ENCODE data around the gene GAL. TPM values are rescaled to one million over a fixed set of nuclear protein-coding genes. Genes with fewer than 3 reads are reported as not detected.

GAL gene
- total RNA-seq, 1 donor from 2014 or later, result 23.4 TPM

GRCh38 chr11:68735646-68736045, 51.3 kb downstream of the GAL start:
- DNase-seq (ENCODE audit: low read depth) (no peak), FAIRE-seq (no peak)
- Histone ChIP-seq H3K27me3 (ENCODE audit: insufficient read depth, low read length) (peaks cover 15% of the 10 kb centered on the region), H3K36me3 (ENCODE audit: insufficient read depth, low read length) (no peaks in the 10 kb centered on the region), H3K9ac (ENCODE audit: low read length) (no peak overlapping the region), H3K27ac (ENCODE audit: low read depth, low read length) (no peak overlapping the region), H3K4me3 (ENCODE audit: insufficient read depth, low read depth, low read length) (no peak overlapping the region), H2AFZ (ENCODE audit: low read depth, low read length) (no peak overlapping the region), H4K20me1 (ENCODE audit: insufficient read depth, low read length) (no peaks in the 10 kb centered on the region), H3K4me2 (ENCODE audit: low read length) (no peak overlapping the region), H3K4me1 (ENCODE audit: insufficient read depth, low read length) (no peaks in the 10 kb centered on the region), H3K79me2 (ENCODE audit: insufficient read depth, low read length) (no peaks in the 10 kb centered on the region), H3K9me3 (ENCODE audit: insufficient read depth, low read depth, low read length) (no peaks in the 10 kb centered on the region)
- Mint-ChIP-seq H3K4me1 (ENCODE audit: low read depth, unreplicated experiment) (peaks cover 5% of the 10 kb centered on the region), H3K36me3 (ENCODE audit: low read depth, unreplicated experiment) (peaks cover 5% of the 10 kb centered on the region), H3K27me3 (ENCODE audit: low read depth, unreplicated experiment) (peaks cover 20% of the 10 kb centered on the region), H3K4me3 (ENCODE audit: unreplicated experiment) (no peak overlapping the region), H3K27ac (ENCODE audit: unreplicated experiment) (no peak overlapping the region), H3K9me3 (ENCODE audit: unreplicated experiment) (no peaks in the 10 kb centered on the region)
- TF ChIP-seq EZH2 (IDR thresholded peaks at IDR 0.05; ENCODE audit: insufficient read depth, low read length) (no peak), CTCF (IDR thresholded peaks at IDR 0.05; ENCODE audit: insufficient read depth, low read depth, low read length) (no peak)

Other genes starting within 250 kb of the GAL start
- gene PPP6R3, start 223.8 kb upstream of the GAL start, total RNA-seq, result 94.0 and 97.8 TPM in 2 replicates
- gene TESMIN, start 67.0 kb downstream of the GAL start, total RNA-seq, result 1.1 and 1.7 TPM in 2 replicates
- 2.3 and 2.8 TPM in 2 replicates for gene CPT1A, start 157.4 kb downstream of the GAL start, total RNA-seq
- 67.4 and 69.1 TPM in 2 replicates for gene MRPL21, start 219.3 kb downstream of the GAL start, total RNA-seq
- gene IGHMBP2, start 219.3 kb downstream of the GAL start, total RNA-seq, result 14.0 and 14.9 TPM in 2 replicates